Smooth muscle cell (in vitro differentiated cells): ENCODE data around the gene MRGPRD. TPM values are rescaled to one million over a fixed set of nuclear protein-coding genes. Genes with fewer than 3 reads are reported as not detected.

Experiments used
- DNase-seq: peaks from one replicate; lab custom pipeline; 2025; ENCODE audit not compliant: unreplicated experiment; lab: John Stamatoyannopoulos, UW
- H2AFZ ChIP-seq: fragments of 200-600 bp; sonication (generic); 2 replicates; pipeline ENCODE4 v1.6.0; 2016; ENCODE audit warnings: antibody characterized with exemption, low read depth, mild to moderate bottlenecking
- H3F3A ChIP-seq: fragments of 200-600 bp; sonication (generic); 2 replicates; pipeline ENCODE4 v1.6.0; 2017; ENCODE audit warnings: antibody characterized with exemption, low read depth
- H3K27ac ChIP-seq: fragments of 200-600 bp; sonication (generic); 2 replicates; pipeline ENCODE4 v1.5.1; 2016; ENCODE audit warnings: low read depth, mild to moderate bottlenecking
- H3K27me3 ChIP-seq: fragments of 200-600 bp; sonication (generic); 2 replicates; pipeline ENCODE4 v1.6.1; 2016; ENCODE audit warnings: low read depth, mild to moderate bottlenecking
- H3K36me3 ChIP-seq: fragments of 200-600 bp; sonication (generic); 2 replicates; pipeline ENCODE4 v1.5.1; 2016; ENCODE audit warnings: low read depth
- H3K4me1 ChIP-seq: fragments of 200-600 bp; sonication (generic); 2 replicates; pipeline ENCODE4 v1.5.1; 2016; ENCODE audit warnings: low read depth
- H3K4me2 ChIP-seq: fragments of 200-600 bp; sonication (generic); 2 replicates; pipeline ENCODE4 v1.6.0; 2016; ENCODE audit warnings: mild to moderate bottlenecking
- H3K4me3 ChIP-seq: fragments of 200-600 bp; sonication (generic); 2 replicates; pipeline ENCODE4 v1.5.1; 2016; ENCODE audit warnings: mild to moderate bottlenecking
- H3K79me2 ChIP-seq: fragments of 200-600 bp; sonication (generic); 2 replicates; pipeline ENCODE4 v1.6.0; 2016; ENCODE audit warnings: low read depth, mild to moderate bottlenecking
- H3K9ac ChIP-seq: fragments of 200-600 bp; sonication (generic); 2 replicates; pipeline ENCODE4 v1.6.0; 2016; ENCODE audit warnings: low read depth
- H3K9me3 ChIP-seq: fragments of 200-600 bp; sonication (generic); replicated peaks from 2 replicates; pipeline ENCODE4 v1.5.1; 2016; ENCODE audit warnings: low read depth
- H4K20me1 ChIP-seq: fragments of 200-600 bp; sonication (generic); 2 replicates; pipeline ENCODE4 v1.6.0; 2016; ENCODE audit warnings: low read depth
- WGBS: methylation state at CpG from one replicate; pipeline ENCODE4 v1.1.7; 2016; ENCODE audit warnings: low lambda C conversion rate; 5-methylcytosine and 5-hydroxymethylcytosine counted together
- polyA plus RNA-seq: library from polyadenylated mRNA; unstranded; fragments of >200 nt; fragmentation: Nextera tagmentation; extraction: Ambion mirVana; gene quantifications from 2 replicates; pipeline ENCODE4 v1.2.1, GENCODE V29; 2016
- total RNA-seq: library from RNA; depleted of rRNA; stranded (reverse); fragments of >200 nt; gene quantifications from 2 replicates; pipeline ENCODE4 v1.2.3, GENCODE V29; 2014
- TF ChIP-seq, protein P1 (sequence below): fragments of 200-600 bp; sonication (generic); IDR thresholded peaks from 2 replicates; pipeline ENCODE4 v1.5.1; 2017; ENCODE audit warnings: borderline replicate concordance, mild to moderate bottlenecking, antibody characterized with exemption; ENCODE audit not compliant: insufficient read depth, poor library complexity, severe bottlenecking

Gene MRGPRD
- total and polyA plus RNA-seq, 2 experiments from 2014 or later = not detected

- WGBS = 21% methylated on average over 28 of the region's 28 CpGs
- Histone ChIP-seq H3F3A (peaks cover 16% of the 10 kb centered on the region), H3K27me3 (no peaks in the 10 kb centered on the region), H3K9me3 (no peaks in the 10 kb centered on the region), H3K79me2 (no peaks in the 10 kb centered on the region), H3K9ac (no peak overlapping the region), H3K4me2 (peak overlapping the region; percentile 87), H3K27ac (peak overlapping the region; percentile 71), H3K4me3 (peak overlapping the region; percentile 52), H3K4me1 (peaks cover 39% of the 10 kb centered on the region), H2AFZ (no peak overlapping the region), H3K36me3 (no peaks in the 10 kb centered on the region), H4K20me1 (no peaks in the 10 kb centered on the region)
- DNase-seq = no peak
- TF ChIP-seq, protein P1, sequence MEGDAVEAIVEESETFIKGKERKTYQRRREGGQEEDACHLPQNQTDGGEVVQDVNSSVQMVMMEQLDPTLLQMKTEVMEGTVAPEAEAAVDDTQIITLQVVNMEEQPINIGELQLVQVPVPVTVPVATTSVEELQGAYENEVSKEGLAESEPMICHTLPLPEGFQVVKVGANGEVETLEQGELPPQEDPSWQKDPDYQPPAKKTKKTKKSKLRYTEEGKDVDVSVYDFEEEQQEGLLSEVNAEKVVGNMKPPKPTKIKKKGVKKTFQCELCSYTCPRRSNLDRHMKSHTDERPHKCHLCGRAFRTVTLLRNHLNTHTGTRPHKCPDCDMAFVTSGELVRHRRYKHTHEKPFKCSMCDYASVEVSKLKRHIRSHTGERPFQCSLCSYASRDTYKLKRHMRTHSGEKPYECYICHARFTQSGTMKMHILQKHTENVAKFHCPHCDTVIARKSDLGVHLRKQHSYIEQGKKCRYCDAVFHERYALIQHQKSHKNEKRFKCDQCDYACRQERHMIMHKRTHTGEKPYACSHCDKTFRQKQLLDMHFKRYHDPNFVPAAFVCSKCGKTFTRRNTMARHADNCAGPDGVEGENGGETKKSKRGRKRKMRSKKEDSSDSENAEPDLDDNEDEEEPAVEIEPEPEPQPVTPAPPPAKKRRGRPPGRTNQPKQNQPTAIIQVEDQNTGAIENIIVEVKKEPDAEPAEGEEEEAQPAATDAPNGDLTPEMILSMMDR = no peak
Observed at GRCh38 chr11:69014084-69014851, 33.5 kb upstream of the MRGPRD start.

DNA sequence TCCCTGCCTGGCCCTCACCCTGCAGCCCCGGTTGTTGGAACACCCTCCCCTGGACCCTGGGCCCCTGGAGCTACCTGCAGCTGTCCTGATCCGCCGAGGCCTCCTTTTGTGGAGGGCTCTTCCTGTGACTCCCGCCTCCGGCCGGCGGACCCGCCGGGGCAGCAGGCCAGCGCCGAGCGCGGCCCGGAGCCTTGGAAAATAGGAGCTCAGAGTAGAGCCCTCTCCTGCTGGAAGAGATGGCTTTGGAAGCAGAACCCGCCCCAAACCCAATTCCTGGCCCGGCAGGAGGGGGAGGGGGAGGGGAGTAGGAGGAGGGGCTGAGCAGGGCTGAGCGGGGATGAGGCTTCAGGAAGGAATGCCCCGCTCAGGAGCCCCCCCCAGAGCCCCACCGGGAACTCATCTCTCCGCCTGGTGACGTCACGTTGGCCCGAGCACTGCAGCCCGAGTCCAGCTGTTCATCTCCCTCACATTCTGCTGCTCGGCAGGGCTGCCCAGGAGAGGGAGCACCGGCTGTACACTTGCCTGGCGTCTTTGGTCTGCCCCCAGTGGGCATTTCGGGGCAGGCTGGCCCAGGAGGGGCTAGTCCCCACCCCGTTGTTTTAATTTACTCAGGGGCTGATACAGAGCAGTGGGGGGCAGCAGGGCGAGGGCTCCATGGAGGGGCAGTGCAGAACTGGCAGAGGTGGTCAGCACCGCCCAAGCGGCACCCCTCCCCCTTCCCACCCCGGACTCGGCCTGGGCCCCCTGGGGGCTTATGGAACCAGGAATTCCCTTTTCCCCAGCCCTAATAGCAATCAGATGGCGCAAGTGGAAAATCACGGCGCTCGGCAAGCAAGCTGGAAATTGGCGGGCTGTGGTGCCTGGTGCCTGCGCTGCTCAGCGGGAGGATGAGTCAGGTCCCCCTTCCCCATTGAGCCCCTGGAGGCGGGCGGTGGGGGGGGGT, 32.5 kb upstream of the MRGPRD start, which contains the start of gene MRGPRF:
MRGPRF (minus strand) TSS at position 238 of the 943 bp plus-strand sequence. CDS start 3,345 bp downstream, outside the sequence.
- Histone ChIP-seq H3K27me3 (no peaks in the 10 kb centered on the region), H3K4me1 (peaks cover 47% of the 10 kb centered on the region), H3K9me3 (no peaks in the 10 kb centered on the region), H3K36me3 (no peaks in the 10 kb centered on the region), H3K79me2 (no peaks in the 10 kb centered on the region), H3K9ac (peak within 1 kb of the TSS; percentile 18), H2AFZ (peak within 1 kb of the TSS; percentile 80), H4K20me1 (no peaks in the 10 kb centered on the region), H3K4me2 (peak within 1 kb of the TSS; percentile 87), H3K27ac (peak within 1 kb of the TSS; percentile 71), H3F3A (peaks cover 23% of the 10 kb centered on the region), H3K4me3 (peak within 1 kb of the TSS; percentile 52)
- DNase-seq = peak; percentile 64
- 4% methylated on average over 34 of the region's 43 CpGs for WGBS
- TF ChIP-seq, protein P1 = peak; percentile 23

- no peaks in the 10 kb centered on the region for H3K36me3 ChIP-seq
- TF ChIP-seq, protein P1 = no peak
- H3F3A ChIP-seq = peaks cover 24% of the 10 kb centered on the region
- H3K27me3 ChIP-seq = no peaks in the 10 kb centered on the region
- H3K9ac ChIP-seq = peak overlapping the region; percentile 18
- H3K4me3 ChIP-seq = peak overlapping the region; percentile 52
- peak overlapping the region; percentile 80 for H2AFZ ChIP-seq
- H3K79me2 ChIP-seq = no peaks in the 10 kb centered on the region
- 41% methylated on average over 17 of the region's 21 CpGs for WGBS
- H3K4me1 ChIP-seq = peaks cover 47% of the 10 kb centered on the region
- H3K9me3 ChIP-seq = no peaks in the 10 kb centered on the region
- DNase-seq = no peak
- H3K4me2 ChIP-seq = peak overlapping the region; percentile 87
- H3K27ac ChIP-seq = peak overlapping the region; percentile 71
- no peaks in the 10 kb centered on the region for H4K20me1 ChIP-seq
Observed at GRCh38 chr11:69012092-69013008, 31.6 kb upstream of the MRGPRD start.
